GM21529 (cell line): ENCODE results near the gene TBX10.
"Not testable (repeated sequence)": the region's sequence is repeated elsewhere in the genome, so short reads cannot be mapped to it uniquely, and the experiment has no call there.

Source experiments
- ATAC-seq: cut with Tn5 transposase; IDR thresholded peaks from one replicate; pipeline ENCODE4 v1.9.1; 2021; ENCODE audit not compliant: unreplicated experiment

TBX10 gene

DNA sequence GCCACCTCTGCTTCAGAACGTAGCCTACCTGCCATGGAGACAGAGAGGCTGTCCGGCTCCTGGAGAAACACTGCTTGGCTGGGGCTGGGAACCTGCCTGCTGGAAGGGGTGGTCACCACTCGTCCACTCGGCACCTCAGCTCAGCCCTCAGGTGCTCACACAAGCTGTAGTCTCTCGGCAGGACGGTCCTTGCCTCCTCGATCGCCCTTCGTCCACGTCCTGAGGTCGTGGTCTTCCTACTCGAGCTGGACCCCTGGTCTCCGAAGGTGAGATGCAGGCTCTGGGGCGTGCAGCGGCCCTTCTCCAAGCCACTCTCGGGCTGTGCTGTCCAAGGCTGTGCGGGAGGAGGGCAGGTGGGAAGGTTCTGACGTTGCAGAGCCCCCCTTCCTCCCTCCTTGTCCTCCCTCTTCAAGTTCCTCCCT lies at the start of gene TBX10:
TSS of gene TBX10 (minus strand) at position 326 of the 422 bp plus-strand sequence. CDS start at position 35, 291 bp downstream.
- ATAC-seq: no peak

DNA sequence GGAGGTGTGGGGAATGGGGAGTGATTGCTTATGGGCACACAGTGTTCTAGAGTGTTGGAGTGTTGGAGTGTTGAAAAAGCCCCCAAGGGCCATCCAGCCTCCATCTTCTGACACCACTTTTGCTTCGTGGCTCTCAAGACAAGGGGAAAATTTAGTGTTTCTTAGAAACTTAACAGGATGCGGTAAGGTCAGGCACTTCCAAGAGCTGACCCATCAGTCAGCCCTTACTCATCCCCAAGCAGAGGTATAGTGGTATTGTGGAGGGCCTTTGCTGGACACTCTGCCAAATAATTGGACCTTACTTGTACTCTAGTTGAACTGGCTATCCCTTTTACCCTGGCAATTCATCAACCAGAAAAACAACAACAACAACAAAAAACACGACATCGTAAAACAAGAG lies 49.6 kb upstream of the TBX10 start:
- ATAC-seq: no peak

DNA sequence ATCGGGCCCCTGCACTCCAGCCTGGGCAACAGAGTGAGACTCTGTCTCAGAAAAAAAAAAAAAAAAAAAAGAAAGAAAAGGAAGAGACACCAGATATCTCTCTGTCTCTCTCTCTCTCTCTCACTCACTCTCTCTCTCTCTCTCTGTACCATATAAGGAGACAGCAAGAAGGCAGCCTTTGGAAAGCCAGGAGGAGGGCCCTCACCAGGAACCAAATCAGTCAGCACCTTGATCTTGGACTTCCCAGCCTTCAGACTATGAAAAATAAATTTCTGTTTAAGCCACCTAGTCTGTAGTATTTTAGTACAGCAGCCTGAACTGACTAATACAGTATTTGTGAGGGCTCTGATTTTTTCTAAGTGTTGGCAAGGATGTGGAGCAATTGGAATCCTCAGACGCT lies 48.4 kb upstream of the TBX10 start:
- no peak for ATAC-seq

DNA sequence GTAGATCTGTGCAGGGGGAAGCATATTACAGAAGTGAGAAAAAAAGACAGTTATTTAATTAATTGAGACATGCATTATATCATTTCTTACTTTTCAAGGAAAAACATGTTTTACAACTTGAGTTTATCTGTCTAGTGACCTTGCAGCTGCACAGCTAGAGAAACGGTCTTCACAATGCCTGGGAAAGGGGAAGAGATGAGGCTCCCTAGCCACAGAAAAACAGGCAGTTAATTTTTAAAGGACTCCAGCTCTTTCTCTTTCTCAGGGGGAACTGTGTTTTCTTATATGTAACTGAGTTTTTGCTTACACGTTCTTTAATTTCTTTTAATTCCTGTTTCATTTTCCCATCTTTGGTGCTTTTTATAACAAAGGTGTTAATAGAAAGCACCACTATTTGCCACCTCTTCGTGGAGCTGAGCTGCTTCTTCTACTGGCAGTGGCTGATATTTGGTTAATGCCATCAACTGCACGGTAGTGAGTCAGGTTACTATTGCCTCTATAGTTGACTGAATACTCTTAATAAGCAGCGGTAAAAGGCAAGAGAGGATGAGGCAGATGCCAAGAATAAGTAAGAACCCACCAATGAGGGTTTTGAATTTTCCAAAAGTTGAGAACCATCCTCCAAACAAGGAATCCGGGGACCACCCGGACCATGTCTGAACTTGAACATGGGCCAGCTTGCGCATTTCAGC lies 46.2 kb upstream of the TBX10 start:
- not testable (repeated sequence) for ATAC-seq

DNA sequence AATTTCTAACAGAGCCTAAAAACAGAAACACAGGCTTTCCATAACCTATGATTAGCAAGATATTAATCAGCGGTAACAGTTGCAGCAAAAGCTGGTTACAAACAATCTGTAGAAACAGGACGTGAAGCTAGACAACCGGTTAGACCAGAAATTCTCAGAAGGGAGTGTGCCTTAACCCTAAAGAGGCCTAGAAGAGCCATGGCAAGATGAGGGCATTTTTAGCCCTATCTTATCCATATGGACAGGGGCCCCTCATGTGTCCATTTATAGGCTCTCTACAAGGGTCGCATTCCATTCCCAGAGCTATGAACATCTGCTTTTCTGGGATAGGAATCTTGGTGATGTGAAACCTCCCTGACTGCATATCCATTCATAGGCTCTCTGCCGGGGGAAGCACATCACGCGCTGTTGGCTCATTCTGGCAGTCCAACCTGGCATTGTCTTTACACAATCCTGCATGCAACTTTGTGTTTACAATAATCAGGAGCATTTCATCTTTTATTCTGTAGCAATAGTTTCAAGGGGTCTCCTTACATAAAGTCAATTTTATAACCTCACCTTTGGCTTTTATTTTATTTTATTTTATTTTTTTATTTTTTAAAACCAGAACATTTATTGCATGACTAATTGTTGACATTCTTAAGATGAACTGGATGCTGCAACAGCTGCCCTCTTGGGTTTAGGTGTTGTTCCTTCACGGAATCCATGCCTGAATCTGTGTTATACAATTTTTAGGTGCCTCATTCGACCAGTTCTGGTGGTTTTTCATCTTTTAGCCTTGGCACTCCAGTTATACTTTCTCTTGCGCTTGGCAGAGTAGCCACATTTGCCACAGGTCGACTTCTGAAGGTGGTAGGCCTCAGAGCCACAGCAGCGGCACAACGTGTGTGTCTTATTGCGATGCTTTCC lies 42.8 kb upstream of the TBX10 start:
- ATAC-seq: not testable (repeated sequence)

DNA sequence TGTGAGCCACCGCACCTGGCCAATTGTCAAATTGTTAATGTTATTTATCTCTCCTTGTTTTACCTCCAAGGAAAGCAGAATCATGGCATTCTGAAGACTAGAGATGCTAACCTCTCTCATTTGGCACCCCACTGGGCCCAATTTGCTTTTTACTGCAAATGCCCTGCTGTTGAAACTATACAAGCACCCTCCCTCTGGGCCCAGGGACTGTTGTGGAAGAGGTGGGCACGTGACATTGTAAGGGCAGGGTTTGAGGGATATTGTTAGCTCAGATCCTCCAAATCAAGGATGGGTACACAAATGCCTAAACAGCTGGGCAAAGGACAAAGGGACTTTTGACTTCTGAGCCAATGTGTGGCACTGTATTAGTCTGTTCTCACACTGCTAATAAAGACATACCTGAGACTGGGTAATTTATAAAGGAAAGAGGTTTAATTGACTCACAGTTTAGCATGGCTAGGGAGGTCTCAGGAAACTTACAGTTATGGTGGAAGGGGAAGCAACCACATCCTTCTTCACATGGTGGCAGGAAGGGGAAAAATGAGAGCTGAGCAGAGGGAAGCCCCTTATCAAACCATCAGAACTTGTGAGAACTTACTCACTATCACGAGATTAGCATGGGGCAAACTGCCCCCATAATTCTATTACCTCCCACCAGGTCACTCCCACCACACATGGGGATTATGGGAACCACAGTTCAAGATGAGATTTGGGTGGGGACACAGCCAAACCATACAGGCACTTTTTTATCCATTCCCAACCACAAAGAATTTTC lies 41.3 kb upstream of the TBX10 start:
- ATAC-seq: no peak

DNA sequence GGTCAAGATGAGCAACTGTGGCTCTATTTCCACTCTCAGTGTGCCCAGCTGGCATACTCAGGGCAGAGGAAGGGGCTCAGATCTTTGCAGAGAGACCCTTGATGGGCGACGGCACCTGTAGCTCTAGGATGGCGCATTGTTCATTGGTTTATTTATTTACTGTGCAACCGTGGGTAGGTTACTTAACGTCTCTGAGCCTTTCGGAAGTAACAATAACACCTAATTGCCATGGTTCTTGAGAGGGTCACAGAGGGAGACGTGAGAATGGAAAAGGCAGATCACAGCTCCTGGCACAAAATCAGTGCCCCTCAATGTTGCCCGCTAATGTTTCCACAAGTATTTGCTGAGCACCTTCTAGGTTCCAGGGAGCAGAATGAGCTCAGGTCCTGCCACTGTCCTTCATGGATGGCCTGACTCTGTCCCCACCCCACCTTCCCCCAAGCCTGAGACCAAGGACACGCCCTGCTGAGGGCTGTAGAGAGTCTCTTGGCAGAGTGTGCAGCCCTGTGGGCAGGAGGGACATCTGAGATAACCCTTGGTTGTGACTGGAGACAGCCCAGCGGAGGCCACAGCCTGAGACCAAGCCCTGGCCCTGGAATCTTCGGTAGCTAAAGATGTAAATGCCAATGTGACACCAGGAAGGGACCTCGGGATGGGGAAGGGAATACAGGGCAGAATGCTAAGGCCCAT lies 35.6 kb upstream of the TBX10 start:
- no peak for ATAC-seq

DNA sequence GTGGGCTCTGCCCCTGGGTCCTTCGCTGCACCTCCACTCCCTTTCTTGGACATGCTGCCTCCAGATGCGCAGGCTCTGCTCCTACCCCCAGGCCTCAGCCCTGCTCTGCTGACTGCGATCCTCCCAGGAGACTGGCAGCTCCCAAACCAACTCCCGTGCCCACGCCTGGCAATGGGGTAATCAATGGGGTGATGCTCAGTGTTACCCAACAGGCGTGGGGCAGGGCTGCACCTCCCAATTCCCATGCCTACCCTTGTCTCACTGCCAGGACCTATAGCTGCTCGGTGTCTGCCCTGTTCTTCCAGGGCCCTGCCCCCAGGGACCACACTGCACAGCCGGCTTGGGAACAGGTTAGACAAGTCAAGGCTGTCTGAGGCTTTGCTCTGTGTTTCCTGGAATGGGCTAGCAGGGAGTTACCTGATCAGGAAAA lies 34.9 kb upstream of the TBX10 start, which contains the start of gene ALDH3B2:
TSS of gene ALDH3B2 (minus strand) at position 182 of the 430 bp plus-strand sequence. CDS start 7,688 bp downstream, outside the sequence.
- ATAC-seq: no peak

DNA sequence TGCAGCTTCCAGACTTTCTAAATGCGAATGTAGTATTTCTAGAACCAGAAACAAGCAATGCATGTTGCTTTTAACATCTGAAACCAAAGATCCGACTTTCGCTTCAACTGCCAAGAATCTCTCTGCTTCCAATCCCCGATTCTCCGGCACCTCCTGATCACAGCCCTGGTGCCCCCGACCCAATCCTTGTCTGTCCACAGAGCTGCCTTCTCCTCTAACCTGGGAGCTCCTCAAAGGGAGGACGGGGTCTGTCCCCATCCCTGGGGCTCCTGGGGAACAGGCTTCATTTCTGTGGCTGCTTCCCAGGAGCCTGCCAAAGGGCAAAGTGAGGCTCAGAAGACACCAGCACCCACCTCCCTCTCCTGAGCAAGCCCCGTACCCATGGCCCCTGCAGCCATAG lies 34.3 kb upstream of the TBX10 start:
- ATAC-seq: no peak

DNA sequence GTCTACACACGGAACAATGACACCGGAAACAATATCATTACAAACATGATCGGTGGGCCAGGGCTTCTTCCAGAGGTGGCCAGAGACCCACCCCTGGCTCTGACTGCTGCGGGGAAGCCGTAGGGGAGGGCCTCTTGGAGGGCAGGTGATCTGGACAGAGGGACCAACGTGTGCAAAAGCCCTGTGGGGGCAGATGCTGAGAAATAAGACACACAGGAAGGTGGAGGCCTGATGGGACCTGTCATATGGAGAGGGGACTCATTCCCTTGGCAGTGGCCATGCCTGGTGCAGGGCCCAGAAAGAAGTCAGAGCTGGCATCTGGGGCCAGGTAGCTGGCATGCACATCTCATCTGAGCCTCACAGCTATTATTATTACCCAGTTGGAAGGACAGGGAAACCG lies 33.8 kb upstream of the TBX10 start:
- ATAC-seq: no peak

DNA sequence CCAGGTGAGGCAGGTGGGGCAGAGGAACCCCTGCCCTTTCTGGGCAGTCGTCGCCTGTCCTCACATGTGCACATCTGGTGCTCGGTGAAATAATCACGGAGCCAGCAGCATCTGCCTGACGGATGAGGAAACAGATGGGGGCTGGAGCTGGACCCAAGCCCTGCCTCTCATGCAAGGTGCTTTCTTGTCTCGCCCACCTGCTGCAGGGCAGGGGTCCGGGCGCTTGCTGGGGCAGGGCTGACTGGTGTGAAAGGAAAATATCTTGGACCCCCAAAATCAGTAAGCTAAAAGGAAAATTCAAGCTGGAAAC lies 31.6 kb upstream of the TBX10 start:
- ATAC-seq: no peak

DNA sequence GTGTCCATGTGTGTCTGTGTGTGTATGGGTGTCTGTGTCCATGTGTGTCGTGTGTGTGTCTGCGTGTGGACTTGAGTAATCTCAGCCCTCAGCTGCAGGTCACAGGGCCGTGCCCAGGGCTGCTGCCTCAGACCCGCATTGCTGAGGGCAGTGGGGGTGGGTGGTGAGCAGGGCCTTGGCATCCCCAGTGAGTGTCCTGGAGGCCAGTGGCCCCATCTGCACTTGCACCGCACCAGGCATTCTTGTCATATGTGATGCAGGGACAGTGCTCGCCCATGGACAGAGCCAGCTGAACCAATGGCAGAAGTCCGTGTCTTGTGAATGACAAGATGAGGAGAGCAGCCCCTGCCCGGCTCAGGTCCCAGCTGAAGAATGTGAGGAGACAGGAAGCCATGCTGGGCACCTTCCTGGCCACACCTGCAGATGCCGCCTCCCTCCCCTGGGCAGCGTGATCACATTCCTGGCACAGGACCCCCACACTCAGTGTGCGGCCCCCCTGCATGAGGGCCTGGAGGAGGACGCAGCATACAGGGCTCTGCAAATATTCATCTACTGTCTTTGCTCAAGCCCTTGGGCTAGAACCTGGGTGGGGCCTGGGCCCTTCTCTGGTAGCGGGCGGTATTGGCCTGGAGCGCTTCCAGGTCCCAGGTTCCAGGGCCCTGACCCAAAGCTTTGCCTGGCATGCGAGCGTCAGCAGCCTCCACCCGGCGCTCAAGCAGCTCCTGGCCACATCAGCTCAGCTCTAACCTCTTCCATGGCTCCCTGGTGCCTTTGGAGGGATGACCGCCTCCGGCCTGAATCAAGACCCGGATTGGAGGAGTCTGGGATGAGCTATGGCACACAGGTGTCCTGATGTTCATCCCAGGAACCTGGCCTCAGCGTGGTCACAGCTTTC lies 31.0 kb upstream of the TBX10 start:
- no peak for ATAC-seq

DNA sequence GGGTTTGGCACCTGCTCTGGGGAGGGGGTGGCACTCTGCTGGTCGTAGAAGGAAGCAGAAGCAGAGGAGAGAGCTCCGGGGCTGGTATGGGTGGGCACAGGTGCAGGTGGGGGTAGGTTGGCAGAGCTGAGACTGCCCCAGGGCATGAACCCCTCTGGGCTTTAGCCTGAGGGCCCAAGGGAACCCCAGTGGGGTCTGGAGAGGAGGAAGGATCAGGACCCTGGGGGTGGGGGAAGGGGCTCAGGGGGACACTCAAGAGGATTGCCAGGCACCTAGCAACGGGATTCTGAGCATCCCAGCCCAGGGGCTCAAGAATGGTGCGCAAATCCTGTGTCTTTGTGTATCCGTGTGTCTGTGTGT lies 28.6 kb upstream of the TBX10 start:
- no peak for ATAC-seq

DNA sequence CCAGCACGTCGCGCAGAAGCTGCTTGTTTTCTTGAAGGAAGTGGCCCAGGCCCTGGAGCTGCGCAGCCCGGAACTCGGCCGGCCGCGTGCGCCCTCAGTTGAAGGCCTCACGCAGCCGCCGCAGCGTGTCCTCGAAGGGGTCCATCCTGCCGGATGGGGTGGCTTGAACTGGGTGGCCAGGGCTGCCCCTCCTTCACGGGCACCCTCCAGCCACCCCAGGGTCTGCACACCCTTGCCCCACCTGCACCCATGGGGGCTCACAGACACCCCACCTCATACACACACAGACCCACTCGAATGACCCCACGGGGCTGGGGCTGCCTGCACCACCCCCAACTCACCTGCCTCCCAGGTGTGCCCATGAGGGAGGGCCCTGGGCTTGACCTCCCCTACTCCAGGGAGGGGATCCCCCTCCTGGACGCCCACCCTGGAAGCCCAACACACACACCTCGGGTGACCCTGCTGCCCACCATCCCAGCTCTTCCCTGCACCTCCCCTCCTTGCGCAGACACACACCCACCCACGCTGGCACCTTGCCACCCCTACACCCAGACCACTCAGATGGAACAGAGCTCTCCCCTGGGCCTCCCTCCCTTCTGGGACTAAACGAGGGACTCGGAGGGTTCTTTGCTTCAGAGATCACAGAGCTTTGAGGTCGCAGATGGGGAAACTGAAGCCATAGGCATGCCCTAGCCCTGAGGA lies 28.1 kb upstream of the TBX10 start:
- ATAC-seq: no peak

DNA sequence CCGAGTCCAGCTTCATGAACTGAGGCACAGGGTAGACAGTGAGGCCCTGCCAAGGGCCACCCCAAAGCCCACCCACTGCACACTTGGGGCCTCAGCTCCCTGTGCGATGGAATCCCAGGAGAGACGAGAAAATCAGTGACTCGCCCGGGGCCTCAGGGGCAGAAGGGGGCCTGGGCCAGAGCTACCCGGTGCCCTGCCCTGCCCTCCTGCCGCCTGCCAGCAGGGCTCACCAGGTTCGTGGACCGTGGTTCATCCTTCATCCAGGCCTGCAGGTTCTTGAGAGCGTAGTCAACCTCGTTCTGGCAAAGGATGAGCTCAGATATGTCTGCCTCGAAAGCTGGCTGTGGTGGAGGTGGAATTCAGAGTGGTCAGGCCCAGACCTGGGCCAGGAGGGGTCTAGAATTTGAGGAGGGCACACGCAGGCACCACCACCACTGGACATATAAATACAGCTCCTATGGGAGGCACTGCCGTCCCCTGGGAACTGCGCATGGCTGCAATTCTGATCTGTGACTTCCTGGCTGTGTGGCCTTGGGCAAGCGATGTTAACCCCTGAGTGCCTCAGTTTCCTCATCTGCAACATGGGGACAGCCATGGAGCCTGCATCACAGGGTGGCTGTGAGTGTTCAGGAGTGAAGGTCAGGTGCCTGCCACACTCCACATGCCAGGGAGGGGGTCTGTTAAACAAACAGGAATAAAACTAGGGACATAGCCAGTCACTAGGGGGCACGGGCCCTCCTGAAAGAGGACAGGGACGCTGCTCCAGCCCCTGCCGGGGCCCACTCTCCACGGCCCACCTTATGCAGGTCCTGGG lies 27.3 kb upstream of the TBX10 start:
- no peak for ATAC-seq

DNA sequence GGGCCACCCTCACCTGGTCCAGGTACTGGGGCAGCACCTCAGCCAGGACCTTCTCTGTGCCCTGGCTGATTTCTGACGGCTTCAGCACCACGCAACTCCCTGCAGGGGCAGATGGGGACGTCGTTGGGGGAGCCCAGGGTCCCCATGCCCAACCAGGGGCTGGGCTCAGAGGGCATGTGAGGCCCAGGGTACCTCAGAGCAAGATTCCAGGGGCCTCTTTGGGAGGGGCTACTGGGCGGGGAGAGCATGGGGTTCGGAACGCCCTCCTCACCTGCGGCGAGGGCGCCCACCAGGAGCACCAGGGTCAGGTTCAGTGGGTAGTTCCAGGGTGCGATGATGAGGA lies 26.7 kb upstream of the TBX10 start:
- no peak for ATAC-seq

DNA sequence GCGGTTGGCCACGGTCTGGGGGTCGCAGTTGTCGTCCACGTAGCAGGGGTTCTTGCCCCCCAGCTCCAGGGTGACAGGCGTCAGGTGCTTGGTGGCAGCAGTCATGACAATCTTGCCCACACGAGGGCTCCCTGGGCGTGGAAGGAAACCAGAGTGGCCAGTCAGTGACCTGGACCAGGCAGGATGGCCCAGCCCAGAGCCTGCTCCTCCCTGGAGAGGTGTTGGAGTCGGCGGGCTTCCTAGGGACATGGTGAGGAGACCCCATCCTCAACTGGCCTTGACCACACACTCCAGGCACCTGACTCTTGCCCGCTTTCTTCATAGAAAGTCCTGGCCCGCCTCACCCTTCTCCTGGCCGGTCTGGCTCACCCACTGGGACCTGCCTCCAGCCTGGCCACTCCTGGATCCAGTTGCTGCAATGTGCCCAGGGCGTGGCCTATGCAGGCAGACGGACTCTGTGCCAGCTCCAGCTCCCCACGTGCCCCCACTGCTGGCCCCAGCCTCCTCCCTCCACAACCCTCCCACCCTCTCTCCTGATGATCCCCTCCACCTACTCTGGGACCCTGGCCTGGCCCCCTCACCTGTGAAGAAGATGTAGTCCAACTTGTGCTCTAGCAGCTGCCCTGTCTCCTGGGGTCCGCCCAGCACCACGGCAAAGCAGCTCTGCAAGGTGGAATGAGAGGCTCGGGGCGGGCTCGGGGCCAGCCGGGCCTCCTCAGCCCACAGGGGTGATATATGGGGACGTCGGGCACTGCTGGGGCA lies 26.2 kb upstream of the TBX10 start:
- no peak for ATAC-seq
